Ascending aorta (tissue), 2 donors: ENCODE results near the gene NT5DC4. TPM values are rescaled to one million over a fixed set of nuclear protein-coding genes. Genes with fewer than 3 reads are reported as not detected.
"Not testable (repeated sequence)": the region's sequence is repeated elsewhere in the genome, so short reads cannot be mapped to it uniquely, and the experiment has no call there.

Experiments used
- DNase-seq, 2 donors: peaks; one replicate each; pipeline ENCODE4 v3.0.0-alpha.2; 2019; ENCODE audit warnings: low spot score in 2 of 2
- H3K27ac ChIP-seq, 2 donors: fragments of 200-600 bp; sonication (generic); one replicate each; pipeline ENCODE4 v1.5.1; 2016 to 2017; ENCODE audit warnings: mild to moderate bottlenecking in 1 of 2
- H3K27me3 ChIP-seq: fragments of 200-600 bp; sonication (generic); one replicate; pipeline ENCODE4 v1.5.1; 2017
- H3K36me3 ChIP-seq, 2 donors: fragments of 200-600 bp; sonication (generic); one replicate each; pipeline ENCODE4 v1.5.1; 2016
- H3K4me1 ChIP-seq, 2 donors: fragments of 200-600 bp; sonication (generic); one replicate each; pipeline ENCODE4 v1.5.1; 2016 to 2017; ENCODE audit warnings: mild to moderate bottlenecking in 1 of 2
- H3K4me3 ChIP-seq, 2 donors: fragments of 200-600 bp; sonication (generic); one replicate each; pipeline ENCODE4 v1.5.1; 2016 to 2017; ENCODE audit warnings: mild to moderate bottlenecking in 1 of 2
- H3K9me3 ChIP-seq, 2 donors: fragments of 200-600 bp; sonication (generic); one replicate each; pipeline ENCODE4 v1.5.1; 2016
- CTCF ChIP-seq, 3 experiments: fragments of 200-600 bp in 2 of 3; fragments of 450-650 bp in 1 of 3; sonication (generic) in 2 of 3; IDR thresholded peaks; one replicate each; pipeline ENCODE4 v1.5.1; 2016 to 2019; ENCODE audit warnings: antibody characterized with exemption in 3 of 3, mild to moderate bottlenecking in 1 of 3, moderate library complexity in 1 of 3
- intact Hi-C: fragments of 100-400 bp; cut with DNase I; formaldehyde crosslinking; loops from one replicate; pipeline ENCODE4 v1.15.1; 2023
- total RNA-seq: library from RNA; depleted of rRNA; stranded (reverse); fragments of >200 nt; gene quantifications from one replicate; pipeline ENCODE4 v1.1.0, GENCODE V29; 2016

The NT5DC4 gene
- total RNA-seq, 1 donor from 2014 or later, result not detected

- H3K4me3 ChIP-seq, result no peak overlapping the region
- no peaks in the 10 kb centered on the region for H3K4me1 ChIP-seq
- no peaks in the 10 kb centered on the region for H3K36me3 ChIP-seq
- no peak for TF ChIP-seq CTCF (IDR thresholded peaks at IDR 0.05)
- H3K27me3 ChIP-seq, result no peaks in the 10 kb centered on the region
- H3K9me3 ChIP-seq, result no peaks in the 10 kb centered on the region
- no peak overlapping the region for H3K27ac ChIP-seq
- intact Hi-C loops, result no loop called here
- no peak for DNase-seq
Measured at GRCh38 chr2:112701052-112701451, 19.8 kb upstream of the NT5DC4 start.

- Histone ChIP-seq H3K9me3 (no peaks in the 10 kb centered on the region), H3K36me3 (no peaks in the 10 kb centered on the region), H3K4me1 (no peaks in the 10 kb centered on the region), H3K27ac (no peak overlapping the region), H3K4me3 (no peak overlapping the region), H3K27me3 (no peaks in the 10 kb centered on the region)
- intact Hi-C loops, result no loop called here
- DNase-seq, result no peak
- no peak for TF ChIP-seq CTCF (IDR thresholded peaks at IDR 0.05)
Measured at GRCh38 chr2:112703684-112704083, 17.1 kb upstream of the NT5DC4 start.

- Histone ChIP-seq H3K9me3 (no peaks in the 10 kb centered on the region), H3K27ac (no peak overlapping the region), H3K36me3 (no peaks in the 10 kb centered on the region), H3K4me3 (no peak overlapping the region), H3K27me3 (no peaks in the 10 kb centered on the region), H3K4me1 (no peaks in the 10 kb centered on the region)
- peak in 1 of 2 donors; percentile 27 for DNase-seq
- intact Hi-C loops, result no loop called here
- TF ChIP-seq CTCF (IDR thresholded peaks at IDR 0.05), result no peak
Measured at GRCh38 chr2:112705575-112705974, 15.2 kb upstream of the NT5DC4 start.

- Histone ChIP-seq H3K36me3 (no peaks in the 10 kb centered on the region), H3K27me3 (no peaks in the 10 kb centered on the region), H3K4me1 (no peaks in the 10 kb centered on the region), H3K4me3 (no peak overlapping the region), H3K9me3 (no peaks in the 10 kb centered on the region), H3K27ac (no peak overlapping the region)
- intact Hi-C loops, result no loop called here
- no peak for TF ChIP-seq CTCF (IDR thresholded peaks at IDR 0.05)
- DNase-seq, result no peak
Measured at GRCh38 chr2:112706170-112706664, 14.6 kb upstream of the NT5DC4 start.

GRCh38 chr2:112706947-112707346, 13.9 kb upstream of the NT5DC4 start:
- intact Hi-C loops, DNase-seq, H3K4me1 ChIP-seq: not testable (repeated sequence)

GRCh38 chr2:112708968-112709367, 11.9 kb upstream of the NT5DC4 start:
- Histone ChIP-seq H3K9me3 (no peaks in the 10 kb centered on the region), H3K4me3 (no peak overlapping the region), H3K4me1 (no peaks in the 10 kb centered on the region), H3K27me3 (no peaks in the 10 kb centered on the region), H3K27ac (no peak overlapping the region), H3K36me3 (no peaks in the 10 kb centered on the region)
- no peak for TF ChIP-seq CTCF (IDR thresholded peaks at IDR 0.05)
- no peak for DNase-seq
- intact Hi-C loops, result no loop called here

More at GRCh38 chr2:112706947-112707346, 13.9 kb upstream of the NT5DC4 start:
- not testable (repeated sequence) for H3K27me3 ChIP-seq, H3K4me3 ChIP-seq, H3K9me3 ChIP-seq, H3K36me3 ChIP-seq, H3K27ac ChIP-seq
